ENCODE measurements around the gene PACS2. TPM values are rescaled to one million over a fixed set of nuclear protein-coding genes. Genes with fewer than 3 reads are reported as not detected.

PACS2 gene
- total RNA-seq, 1 experiment from 2014 or later: 72.5 TPM

GRCh38 chr14:105354541-105354940, 40.0 kb downstream of the PACS2 start:
- Histone ChIP-seq H2BK20ac (ENCODE audit: low read depth, low read length, poor library complexity, severe bottlenecking) (no peak overlapping the region), H3K27me3 (ENCODE audit: insufficient read depth, low read length) (no peaks in the 10 kb centered on the region), H3K79me2 (ENCODE audit: insufficient read depth, low read length) (no peaks in the 10 kb centered on the region), H3K23me2 (ENCODE audit: insufficient read length, low read depth, low read length, poor library complexity, severe bottlenecking) (no peaks in the 10 kb centered on the region), H3K23ac (ENCODE audit: insufficient read length, low read depth, low read length) (no peak overlapping the region), H3K4me1 (ENCODE audit: insufficient read depth, low read length) (no peaks in the 10 kb centered on the region), H4K8ac (replicated peaks; ENCODE audit: insufficient read length, low read depth, low read length) (no peak overlapping the region), H3K14ac (ENCODE audit: insufficient read depth, low read length) (no peak overlapping the region), H3K27ac (ENCODE audit: insufficient read length, low read depth, low read length) (no peak overlapping the region), H2BK120ac (ENCODE audit: low read depth, low read length, poor library complexity, severe bottlenecking) (no peak overlapping the region), H3T11ph (ENCODE audit: low read length) (no peak overlapping the region), H4K91ac (ENCODE audit: insufficient read length, low read depth, low read length) (no peak overlapping the region), H2BK5ac (ENCODE audit: insufficient read length, low read length) (no peak overlapping the region), H3K18ac (ENCODE audit: insufficient read length, low read depth, low read length) (no peak overlapping the region), H4K5ac (ENCODE audit: insufficient read length, low read depth, low read length) (no peak overlapping the region), H3K9ac (ENCODE audit: extremely low read depth, insufficient read length, low read length) (no peak overlapping the region), H2BK12ac (ENCODE audit: insufficient read length, low read depth, low read length) (no peak overlapping the region), H2AFZ (ENCODE audit: low read length) (no peak overlapping the region), H3K79me1 (ENCODE audit: insufficient read depth, low read depth, low read length, poor library complexity, severe bottlenecking) (no peaks in the 10 kb centered on the region), H3K4ac (ENCODE audit: low read depth, low read length) (no peak overlapping the region), H3K9me3 (ENCODE audit: control insufficient read depth, low read depth, low read length) (no peaks in the 10 kb centered on the region), H4K20me1 (ENCODE audit: control insufficient read depth, insufficient read depth, insufficient read length) (peaks cover 4% of the 10 kb centered on the region), H2AK5ac (ENCODE audit: insufficient read length, low read length) (no peak overlapping the region), H3K56ac (ENCODE audit: insufficient read length, low read depth, low read length) (no peak overlapping the region), H3K4me2 (ENCODE audit: insufficient read depth, insufficient read length, low read length) (no peak overlapping the region), H2BK15ac (ENCODE audit: low read depth, low read length) (no peak overlapping the region)
- WGBS (ENCODE audit: extremely low coverage, insufficient read length, low lambda C conversion rate): no CpG with 5 or more reads among the region's 20 CpGs
- Mint-ChIP-seq H3K27ac (no peak overlapping the region), H3K36me3 (ENCODE audit: insufficient read depth in 1 of 3, low read depth in 3 of 3) (peaks cover 1 to 12% (median 5%) of the 10 kb centered on the region in 3 experiments; a peak in 5 of 7 replicates), H3K4me3 (no peak overlapping the region), H3K4me1 (peaks cover 12 to 17% of the 10 kb centered on the region in 2 experiments), H3K9me3 (no peaks in the 10 kb centered on the region), H3K27me3 (ENCODE audit: low read depth) (no peaks in the 10 kb centered on the region)
- no peak for TF ChIP-seq CTCF (conservative IDR thresholded peaks at IDR 0.05)
- no peak for DNase-seq
